OCI-LY7 (cell line): ENCODE results near the gene CHML.

Source experiments
- EZH2phosphoT487 ChIP-seq: fragments of 200-600 bp; sonication (generic); IDR thresholded peaks from 2 replicates; pipeline ENCODE4 v1.6.1; 2018; ENCODE audit warnings: low read depth, borderline replicate concordance, mild to moderate bottlenecking, mixed run types, antibody characterized with exemption, low read length, moderate library complexity, mixed read lengths
- TF ChIP-seq, protein P1 (sequence below): fragments of 200-600 bp; sonication (generic); conservative IDR thresholded peaks from 2 replicates; pipeline ENCODE4 v1.5.1; 2014; ENCODE audit warnings: mild to moderate bottlenecking, antibody characterized with exemption, low read length, moderate library complexity, mixed read lengths

DNA sequence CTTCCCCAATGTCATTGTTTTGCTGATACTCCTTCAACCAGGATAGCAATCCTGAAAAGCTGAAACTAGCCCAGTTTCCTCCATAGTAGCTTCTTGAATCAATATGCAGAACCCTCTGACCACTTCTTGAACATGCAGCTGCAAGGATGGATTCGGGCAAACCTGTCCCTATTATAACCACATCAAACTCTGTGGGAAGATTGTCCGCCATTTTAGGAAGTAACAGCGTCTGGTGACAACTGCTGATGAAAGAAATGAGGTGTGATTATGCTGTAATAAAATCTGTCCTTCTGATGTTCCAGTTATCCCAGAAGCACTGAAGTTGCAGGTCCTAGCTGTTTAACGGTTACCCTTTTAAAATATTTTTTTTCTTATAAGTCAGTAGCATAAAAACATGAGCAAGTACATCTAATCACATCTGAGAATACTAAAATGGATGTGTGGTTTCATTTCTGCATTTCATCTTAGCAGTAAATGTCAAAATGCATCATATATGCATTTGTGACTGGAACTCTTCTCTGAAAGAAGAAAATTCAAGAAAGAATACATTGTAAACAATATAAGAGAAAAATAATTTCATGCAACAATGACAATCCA, 4.5 kb downstream of the CHML start:
- TF ChIP-seq, protein P1, sequence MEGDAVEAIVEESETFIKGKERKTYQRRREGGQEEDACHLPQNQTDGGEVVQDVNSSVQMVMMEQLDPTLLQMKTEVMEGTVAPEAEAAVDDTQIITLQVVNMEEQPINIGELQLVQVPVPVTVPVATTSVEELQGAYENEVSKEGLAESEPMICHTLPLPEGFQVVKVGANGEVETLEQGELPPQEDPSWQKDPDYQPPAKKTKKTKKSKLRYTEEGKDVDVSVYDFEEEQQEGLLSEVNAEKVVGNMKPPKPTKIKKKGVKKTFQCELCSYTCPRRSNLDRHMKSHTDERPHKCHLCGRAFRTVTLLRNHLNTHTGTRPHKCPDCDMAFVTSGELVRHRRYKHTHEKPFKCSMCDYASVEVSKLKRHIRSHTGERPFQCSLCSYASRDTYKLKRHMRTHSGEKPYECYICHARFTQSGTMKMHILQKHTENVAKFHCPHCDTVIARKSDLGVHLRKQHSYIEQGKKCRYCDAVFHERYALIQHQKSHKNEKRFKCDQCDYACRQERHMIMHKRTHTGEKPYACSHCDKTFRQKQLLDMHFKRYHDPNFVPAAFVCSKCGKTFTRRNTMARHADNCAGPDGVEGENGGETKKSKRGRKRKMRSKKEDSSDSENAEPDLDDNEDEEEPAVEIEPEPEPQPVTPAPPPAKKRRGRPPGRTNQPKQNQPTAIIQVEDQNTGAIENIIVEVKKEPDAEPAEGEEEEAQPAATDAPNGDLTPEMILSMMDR, result no peak
- TF ChIP-seq EZH2phosphoT487, result no peak
